GM12891 (cell line): ENCODE results near the gene VPS35L.

ENCODE experiments used
- PAX5 ChIP-seq: IDR thresholded peaks from 2 replicates; pipeline ENCODE4 v1.6.1; 2011; ENCODE audit warnings: low read length, moderate library complexity, mild to moderate bottlenecking; ENCODE audit not compliant: insufficient read depth, severe bottlenecking
- POLR2A ChIP-seq: IDR thresholded peaks from 2 replicates; pipeline ENCODE4 v1.6.1; 2011; ENCODE audit warnings: low read depth, low read length, control low read depth
- POLR2AphosphoS5 ChIP-seq: IDR thresholded peaks from 2 replicates; pipeline ENCODE4 v1.6.1; 2011; ENCODE audit warnings: low read depth, low read length, control low read depth
- POU2F2 ChIP-seq: IDR thresholded peaks from 2 replicates; pipeline ENCODE4 v1.6.1; 2011; ENCODE audit warnings: low read depth, mild to moderate bottlenecking, control low read depth, low read length, moderate library complexity
- SPI1 ChIP-seq: IDR thresholded peaks from 2 replicates; pipeline ENCODE4 v1.6.1; 2011; ENCODE audit warnings: low read depth, low read length, control low read depth
- TAF1 ChIP-seq: IDR thresholded peaks from 2 replicates; pipeline ENCODE4 v1.6.1; 2011; ENCODE audit warnings: low read depth, low read length, control low read depth

GRCh38 chr16:19700319-19700781 is 144.8 kb downstream of the VPS35L start:
- no peak for TF ChIP-seq POLR2AphosphoS5
- TF ChIP-seq POLR2A: no peak
- no peak for TF ChIP-seq PAX5
- TF ChIP-seq SPI1: no peak
- no peak for TF ChIP-seq TAF1
- no peak for TF ChIP-seq POU2F2
